HG03095 (cell line): ENCODE measurements around the gene LRRC26.

Experiments used
- ATAC-seq: cut with Tn5 transposase; IDR thresholded peaks from one replicate; pipeline ENCODE4 v1.9.1; 2021; ENCODE audit warnings: moderate library complexity; ENCODE audit not compliant: unreplicated experiment

The LRRC26 gene

DNA sequence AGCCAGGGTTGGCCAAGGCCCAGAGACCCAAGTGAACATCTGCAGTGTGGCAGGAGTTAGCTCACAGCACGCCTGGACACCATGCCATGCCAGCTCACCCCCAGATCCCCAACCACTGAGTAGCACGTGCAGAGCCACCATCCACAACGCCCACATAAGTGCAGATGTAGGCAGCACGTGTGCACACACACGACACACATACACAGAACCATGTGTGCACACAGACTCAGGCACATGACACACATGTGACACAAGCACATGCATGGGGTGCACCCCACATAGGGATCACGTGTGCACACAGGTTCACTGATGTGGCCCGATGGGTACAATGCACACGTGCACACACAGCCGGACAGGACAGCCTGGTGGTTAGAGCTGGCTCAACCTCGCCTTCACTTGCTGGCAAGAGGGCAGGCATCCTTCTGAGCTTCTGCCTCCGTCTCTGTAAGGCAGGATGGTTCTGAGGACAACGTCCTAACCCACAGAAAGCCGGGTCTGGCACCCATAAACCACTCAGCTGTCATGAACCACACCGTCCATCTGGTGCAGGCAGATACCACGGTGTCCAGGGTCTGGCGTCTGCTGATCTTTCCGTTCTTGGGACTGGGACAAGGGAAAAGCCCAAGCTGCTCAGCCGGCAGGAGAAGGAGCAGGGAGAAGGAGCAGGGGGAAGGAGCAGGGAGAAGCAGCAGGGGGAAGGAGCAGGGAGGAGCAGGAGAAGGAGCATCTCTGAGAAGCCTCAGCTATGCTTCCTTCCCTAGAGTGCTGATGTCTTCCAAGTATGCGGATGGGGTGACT, 12.0 kb downstream of the LRRC26 start:
- no peak for ATAC-seq

DNA sequence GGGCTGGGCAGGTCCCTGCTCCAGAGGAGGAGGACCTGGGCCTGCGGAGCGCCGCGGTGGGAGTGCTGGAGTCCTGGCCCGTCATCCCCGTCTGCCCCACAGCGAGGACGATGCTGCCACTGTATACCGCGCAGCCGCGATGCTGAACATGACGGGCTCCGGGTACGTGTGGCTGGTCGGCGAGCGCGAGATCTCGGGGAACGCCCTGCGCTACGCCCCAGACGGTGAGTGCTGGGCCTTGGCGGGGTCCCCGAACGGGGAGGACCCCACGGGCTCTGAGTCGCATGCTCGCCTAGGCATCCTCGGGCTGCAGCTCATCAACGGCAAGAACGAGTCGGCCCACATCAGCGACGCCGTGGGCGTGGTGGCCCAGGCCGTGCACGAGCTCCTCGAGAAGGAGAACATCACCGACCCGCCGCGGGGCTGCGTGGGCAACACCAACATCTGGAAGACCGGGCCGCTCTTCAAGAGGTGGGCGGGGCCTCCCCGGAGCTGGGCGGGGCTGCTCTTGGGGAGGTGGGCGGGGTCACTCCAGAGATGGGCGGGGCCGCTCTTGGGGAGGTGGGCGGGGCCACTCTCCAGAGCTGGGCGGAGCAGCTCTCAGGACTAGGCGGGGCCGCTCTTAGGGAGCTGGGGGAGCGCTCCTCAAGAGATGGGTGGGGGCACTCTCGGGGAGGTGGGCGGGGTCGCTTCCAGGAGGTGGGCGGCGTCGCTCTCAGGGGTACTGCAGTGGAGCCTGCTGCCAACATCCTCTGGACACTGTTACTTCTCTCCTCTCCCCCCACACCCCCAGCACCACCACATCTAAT, 13.1 kb downstream of the LRRC26 start:
- ATAC-seq = no peak

DNA sequence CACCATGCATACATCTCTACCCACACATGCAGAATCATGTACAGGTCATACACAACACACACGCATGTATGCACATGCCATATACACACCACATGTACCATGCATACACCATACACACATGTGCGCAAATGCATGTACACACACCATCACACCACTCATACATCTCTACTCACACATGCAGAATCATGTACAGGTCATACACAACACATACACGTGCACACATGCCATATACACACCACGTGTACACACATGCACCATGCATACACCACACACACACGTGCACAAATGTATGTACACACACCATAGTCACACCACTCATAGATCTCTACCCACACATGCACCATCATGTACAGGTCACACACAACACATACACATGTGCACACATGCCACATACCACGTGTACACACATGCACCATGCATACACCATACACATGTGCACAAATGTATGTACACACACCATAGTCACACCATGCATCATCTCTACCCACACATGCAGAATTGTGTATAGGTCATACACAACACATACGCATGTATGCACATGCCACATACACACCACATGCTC, 16.9 kb downstream of the LRRC26 start:
- ATAC-seq = no peak

DNA sequence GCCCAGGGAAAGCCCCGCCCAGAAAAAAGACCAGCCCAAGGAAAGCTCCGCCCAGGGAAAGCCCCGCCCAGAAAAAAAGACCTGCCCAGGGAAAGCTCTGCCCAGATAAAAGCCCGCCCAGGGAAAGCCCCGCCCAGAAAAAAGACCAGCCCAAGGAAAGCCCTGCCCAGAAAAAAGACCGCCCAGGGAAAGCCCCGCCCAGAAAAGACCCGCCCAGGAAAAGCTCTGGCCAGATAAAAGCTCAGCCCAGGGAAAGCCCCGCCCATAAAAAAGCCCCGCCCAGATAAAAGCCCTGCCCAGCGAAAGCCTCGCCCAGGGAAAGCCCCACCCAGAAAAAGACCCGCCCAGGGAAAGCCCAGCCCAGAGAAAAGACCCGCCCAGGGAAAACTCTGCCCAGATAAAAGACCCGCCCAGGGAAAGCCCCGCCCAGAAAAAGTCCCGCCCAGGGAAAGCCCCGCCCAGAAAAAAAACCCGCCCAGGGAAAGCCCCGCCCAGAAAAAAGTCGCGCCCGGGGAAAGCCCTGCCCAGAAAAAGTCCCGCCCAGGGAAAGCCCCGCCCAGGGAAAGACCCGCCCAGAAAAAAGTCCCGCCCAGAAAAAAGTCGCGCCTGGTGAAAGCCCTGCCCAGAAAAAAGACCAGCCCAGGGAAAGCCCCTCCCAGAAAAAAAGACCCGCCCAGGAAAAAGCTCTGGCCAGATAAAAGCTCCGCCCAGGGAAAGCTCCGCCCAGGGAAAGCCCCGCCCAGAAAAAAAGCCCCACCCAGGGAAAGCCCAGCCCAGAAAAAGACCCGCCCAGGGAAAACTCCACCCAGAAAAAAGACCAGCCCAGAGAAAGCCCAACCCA, 19.0 kb downstream of the LRRC26 start:
- peak; percentile 38 for ATAC-seq

DNA sequence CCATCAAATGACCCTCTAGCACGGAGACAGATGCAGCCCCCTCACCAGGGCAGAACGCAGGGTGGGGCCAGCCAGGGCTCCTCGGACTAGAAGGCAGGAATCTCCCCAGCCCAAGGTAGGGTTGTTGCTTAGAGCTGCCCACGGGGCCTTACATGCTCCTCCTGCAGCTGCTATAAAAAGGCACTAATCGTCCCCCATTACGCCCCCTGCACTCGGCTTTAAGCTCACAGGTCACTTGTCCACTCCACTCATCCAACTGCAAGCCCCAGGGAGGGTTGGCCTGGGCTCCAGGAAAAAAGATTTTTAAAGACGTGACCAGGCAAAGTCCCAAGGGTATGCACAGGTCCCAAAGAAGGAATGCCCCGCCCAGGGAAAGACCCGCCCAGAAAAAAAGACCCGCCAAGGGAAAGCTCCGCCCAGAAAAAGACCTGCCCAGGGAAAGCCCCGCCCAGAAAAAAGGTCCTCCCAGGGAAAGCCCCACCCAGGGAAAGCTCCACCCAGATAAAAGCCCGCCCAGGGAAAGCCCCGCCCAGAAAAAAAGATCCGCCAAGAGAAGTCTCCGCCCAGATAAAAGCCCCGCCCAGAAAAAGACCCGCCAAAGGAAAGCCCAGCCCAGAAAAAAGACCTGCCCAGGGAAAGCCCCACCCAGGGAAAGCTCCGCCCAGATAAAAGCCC, 19.8 kb downstream of the LRRC26 start:
- peak; percentile 23 for ATAC-seq

DNA sequence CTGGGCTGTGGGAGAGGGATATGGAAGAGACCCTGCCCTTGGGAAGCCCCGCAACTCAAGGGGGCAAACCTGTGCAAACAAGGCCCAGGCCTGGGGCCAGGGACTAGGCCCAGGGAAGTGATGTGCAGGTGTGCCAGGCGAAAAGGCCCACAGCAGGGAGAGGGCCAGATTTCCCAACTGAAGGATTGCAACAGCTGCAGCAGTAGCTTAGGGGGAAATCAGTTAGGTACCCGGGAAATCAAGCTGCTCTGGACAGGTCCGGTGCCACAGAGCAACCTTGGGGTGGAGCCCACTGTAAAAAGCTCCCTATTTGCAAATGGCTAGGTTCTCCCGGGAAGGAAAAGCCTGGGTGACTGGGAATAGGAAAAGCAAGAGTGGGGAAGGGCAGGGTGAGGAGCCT, 20.5 kb downstream of the LRRC26 start:
- no peak for ATAC-seq

DNA sequence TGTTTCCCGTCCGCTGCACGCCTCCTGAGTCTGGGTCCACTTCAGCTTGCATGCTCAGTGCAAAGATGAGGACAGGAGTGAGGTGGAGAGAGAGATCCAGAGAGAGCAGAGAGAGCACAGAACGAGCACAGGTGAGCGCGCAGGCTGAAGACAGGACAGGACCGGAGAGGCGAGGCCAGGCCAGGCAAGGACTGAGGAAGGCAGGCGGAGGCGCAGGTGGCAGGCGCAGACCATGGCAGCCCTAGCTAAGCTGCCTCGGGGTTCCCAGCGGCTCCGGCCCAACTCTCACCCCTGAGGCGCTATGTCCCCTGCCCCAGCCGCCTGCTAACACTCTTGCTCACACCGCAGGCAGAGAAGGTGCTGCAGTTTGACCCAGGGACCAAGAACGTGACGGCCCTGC, 21.2 kb downstream of the LRRC26 start:
- no peak for ATAC-seq

DNA sequence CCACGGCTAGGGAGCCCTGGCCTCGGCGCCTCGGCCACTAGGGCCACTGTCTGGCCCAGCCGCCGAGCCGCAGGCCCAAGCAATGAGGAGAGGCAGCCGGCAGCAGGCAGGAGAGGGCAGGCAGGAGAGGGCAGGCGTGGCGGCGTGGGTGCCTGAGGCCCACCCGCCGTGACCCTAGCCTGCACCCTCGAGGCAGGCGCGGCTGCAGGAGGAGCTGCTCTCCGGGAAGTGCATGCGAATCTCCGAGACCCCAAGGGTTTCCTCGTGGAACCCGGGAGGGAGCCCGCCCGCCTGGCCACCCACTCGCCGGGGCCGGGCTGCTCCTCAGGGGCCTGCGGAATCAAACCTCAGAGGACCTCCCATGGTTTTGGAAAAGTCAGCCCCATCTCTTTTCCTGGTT, 21.6 kb downstream of the LRRC26 start:
- no peak for ATAC-seq

DNA sequence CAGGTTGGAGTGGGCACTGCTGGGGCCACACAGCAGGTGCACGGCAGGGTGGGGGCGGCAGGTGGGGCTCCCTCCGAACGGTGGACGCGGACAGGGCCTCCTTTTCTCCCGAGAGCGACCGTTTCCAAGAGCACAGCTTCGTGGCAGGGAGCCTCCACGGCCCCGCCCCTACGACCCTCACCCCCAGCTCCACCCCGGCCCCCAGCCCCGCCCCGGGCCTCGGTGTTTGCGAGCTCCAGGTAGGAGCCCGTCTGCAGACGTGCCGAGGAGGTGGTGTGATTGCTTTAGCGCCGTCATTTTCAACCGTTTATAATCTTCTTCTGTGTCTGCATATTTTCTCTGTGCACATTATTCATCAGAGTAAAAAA, 22.1 kb downstream of the LRRC26 start:
- ATAC-seq = no peak

DNA sequence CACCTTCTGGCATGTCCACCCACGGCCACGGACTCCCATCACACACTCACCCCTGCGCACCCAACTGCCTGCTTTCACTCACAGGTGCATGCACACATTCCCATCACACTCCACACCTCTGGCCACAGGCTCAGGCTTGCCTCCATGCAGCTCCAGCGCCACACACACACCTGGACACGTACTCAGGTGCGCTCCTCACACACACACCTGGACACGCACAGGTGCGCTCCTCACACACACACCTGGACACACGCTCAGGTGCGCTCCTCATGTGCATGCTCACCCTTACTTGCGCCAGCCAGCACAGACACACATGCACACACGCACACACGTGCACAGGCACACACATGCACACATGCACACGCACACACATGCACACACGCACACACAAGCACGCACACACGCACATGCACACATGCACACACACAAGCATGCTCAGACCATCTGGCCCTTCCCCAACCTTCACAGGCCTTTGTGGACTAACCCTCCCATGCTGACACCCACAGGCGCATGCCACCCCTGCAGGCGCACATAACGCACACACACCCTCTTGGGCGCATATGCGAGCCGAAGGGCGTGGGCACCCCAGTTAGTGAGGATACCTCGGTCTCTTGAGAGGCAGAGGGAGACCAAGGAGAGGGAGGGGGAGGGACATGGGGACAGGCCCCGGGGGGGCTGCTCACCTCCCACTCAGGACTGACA, 22.6 kb downstream of the LRRC26 start:
- ATAC-seq = no peak

DNA sequence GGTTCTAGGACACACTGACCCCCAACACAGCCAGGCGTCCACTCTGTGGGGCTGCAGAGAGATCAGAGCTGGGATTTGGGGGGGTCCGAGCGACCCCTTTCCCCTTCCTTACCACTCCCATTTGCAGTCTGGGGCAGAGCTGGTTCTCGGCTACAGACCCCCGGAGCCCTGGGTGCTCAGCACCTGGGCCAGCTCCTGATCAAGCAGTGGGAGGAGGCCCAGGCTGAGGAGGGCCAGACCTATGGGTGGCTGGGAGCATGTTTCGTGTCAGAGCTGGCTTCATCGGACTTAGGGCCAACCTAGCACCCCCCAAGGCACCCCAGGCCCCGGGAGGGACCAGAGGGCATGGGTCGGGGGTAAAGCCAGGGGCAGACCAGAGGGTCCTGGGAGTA, 23.3 kb downstream of the LRRC26 start:
- ATAC-seq = no peak

DNA sequence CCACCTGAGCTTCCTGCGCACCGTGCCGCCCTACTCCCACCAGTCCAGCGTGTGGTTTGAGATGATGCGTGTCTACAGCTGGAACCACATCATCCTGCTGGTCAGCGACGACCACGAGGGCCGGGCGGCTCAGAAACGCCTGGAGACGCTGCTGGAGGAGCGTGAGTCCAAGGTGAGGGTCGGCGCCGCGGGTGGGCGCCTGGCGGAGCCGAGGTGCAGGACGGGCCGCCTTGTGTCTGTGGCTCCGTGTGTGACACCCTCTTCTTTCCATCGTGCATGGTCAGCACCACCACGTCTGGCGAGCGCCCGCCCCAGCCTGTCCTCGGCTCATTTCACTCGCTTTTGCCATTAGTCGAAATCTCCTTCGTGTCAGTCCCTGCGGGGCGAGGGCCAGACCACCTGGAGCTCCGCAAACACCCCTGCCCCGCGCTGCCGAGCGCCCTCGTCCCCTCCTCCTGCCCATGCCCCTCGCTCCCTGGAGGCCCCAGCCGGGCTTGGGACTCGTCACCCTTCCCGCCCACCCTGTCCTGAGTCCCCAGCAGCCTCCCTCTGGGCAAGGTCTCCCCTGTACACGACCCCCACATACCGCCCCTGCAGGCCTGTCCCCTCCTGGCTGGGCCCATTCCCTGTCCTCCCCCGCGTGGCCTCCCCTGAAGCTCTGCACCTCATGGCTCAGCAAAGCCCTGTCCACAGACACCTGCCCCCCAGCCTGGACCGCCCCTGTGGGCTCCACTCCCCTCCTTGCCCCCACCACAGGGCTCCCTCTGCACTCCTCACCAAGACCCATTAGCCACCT, 23.9 kb downstream of the LRRC26 start:
- ATAC-seq = no peak

DNA sequence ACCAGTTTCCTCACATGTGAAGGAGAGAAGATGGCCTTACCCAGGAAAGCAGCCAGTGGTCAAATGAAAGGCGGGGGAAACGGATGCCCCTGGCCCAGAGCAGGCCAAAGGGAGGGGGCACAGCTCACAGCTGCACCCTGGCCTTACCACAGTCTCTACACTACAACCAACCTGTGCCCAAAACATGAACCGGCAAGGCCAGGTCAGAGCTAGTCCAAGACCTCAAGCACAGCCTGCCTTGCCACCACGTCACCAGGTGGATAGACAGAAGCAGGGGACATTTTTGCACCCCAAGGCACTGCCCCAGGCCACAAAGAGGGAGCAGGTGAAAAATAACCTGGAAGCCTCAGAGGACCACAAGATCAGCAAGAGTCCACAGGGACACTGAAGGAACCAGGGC, 26.4 kb downstream of the LRRC26 start:
- no peak for ATAC-seq

DNA sequence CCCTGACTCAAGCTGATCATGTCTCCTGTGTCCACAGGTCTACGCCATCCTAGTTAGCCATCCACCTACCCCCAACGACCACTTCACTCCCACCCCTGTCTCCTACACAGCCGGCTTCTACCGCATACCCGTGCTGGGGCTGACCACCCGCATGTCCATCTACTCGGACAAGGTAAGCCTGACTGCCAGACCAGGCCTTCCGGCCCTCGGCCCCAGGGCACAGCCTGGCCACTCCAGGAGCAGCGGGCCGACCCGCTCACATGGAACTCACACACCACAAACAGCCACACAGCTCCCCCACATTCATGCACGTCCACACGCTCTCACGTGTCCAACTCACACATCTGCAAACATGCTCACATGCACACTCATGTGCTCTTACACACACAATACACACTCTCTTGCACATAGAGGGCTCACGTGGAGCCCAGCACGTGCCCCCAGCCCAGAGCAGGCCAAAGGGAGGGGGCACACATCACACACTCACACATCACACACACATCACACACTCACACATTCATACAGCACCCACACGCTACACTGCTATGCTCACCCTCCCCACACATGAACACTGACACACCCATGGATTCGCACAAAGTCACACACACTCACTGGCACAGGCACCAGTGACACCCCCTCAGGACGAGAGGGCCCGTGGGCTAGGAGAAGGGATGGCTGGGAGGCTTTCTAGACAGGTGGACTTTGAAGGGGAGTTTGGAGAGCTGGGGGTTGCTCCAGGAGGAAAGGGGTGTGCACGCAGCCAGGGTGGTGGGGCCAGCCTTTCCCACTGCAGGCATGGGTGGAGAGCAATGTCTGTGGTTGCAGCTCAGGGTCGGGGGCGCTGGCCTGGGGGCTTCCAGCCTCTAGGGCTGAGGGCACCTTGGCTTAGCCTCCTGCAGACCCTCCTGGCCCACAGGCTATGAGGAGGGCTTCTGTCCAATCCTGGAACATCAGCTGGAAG, 27.6 kb downstream of the LRRC26 start:
- no peak for ATAC-seq

DNA sequence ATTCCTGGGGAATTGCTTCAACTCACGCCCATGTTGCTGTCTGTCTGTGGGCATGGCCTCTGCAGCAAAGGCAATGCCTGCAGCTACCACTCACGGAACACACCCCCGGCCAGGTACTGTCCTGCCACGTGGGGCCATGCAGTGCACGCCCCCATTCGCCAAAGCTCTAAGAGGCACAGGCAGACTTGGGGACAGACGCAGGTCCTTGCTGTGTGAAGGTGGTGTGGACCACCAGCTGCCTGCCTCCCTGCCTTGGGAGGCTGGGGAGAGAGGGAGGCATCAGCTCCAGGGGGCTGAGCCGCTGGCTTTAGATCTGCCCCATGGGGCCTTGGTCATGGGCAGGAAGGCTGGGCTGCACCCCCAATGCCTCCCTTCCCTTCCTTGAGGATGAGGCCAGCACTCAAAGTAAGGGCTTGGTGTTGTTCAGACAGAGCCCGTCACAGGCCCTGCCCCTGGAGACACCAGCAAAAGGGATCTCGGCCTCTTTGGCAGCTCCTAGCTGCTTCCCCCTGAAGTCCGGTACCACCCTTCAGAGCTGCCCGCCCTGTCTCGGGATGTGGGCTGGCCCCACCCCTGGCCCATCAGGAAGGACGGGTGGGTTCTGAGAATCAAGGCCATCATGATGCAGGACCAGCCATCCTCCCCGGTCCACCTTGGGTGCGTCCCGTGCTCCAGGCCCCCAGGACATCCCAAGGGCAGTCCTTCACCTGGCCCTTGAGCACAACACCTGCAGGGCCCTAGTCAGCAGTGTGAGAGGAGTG, 28.6 kb downstream of the LRRC26 start:
- ATAC-seq = no peak

DNA sequence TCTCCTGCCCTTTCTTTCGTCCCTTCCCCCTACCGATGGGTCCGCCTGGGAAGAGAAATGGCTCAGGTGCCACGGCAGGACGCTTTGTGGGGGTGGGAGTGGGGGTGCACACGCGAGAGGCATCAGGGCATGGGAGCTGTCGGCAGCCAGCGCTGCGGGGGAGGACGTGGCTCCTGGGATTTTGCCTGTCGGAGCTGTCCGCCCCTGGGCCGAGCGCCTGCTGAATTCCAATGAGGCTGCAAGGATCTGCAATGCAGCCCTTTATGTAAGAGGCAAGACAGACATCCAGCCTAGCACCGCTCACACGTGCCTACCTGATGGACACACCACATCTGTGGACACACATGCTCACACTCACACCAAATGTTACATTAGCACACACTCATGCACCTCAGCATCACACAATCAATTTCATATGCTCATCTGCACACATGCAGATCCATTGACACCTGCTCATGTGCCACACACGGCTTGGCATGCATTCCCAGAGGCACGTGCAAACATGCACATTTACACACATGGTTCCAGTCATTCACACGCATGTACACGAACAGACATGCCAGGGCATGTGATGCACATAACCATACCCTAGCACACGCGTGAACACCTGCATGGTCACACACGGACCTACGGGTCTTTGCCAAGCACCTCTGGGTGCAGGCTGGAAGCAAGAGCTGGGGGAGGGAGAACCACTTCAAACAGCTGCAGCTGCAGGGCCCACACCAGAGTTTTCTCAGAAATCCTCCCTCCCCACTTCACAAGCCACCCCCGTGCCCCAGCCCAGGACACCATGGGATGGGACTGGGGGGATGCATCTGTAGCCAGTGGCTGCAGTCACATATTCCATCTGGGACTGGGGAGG, 29.5 kb downstream of the LRRC26 start:
- no peak for ATAC-seq
